ENCODE data around the gene GDPD3. TPM values are rescaled to one million over a fixed set of nuclear protein-coding genes. Genes with fewer than 3 reads are reported as not detected.
A peak's percentile ranks its signal among the peaks of the same experiment; 100 is the strongest.

Gene GDPD3
- total RNA-seq, 5 donors from 2014 or later (not counting 1 experiment from before 2014, with no cell fraction given), result 11.1 to 27.2 (median 22.1) TPM

DNA sequence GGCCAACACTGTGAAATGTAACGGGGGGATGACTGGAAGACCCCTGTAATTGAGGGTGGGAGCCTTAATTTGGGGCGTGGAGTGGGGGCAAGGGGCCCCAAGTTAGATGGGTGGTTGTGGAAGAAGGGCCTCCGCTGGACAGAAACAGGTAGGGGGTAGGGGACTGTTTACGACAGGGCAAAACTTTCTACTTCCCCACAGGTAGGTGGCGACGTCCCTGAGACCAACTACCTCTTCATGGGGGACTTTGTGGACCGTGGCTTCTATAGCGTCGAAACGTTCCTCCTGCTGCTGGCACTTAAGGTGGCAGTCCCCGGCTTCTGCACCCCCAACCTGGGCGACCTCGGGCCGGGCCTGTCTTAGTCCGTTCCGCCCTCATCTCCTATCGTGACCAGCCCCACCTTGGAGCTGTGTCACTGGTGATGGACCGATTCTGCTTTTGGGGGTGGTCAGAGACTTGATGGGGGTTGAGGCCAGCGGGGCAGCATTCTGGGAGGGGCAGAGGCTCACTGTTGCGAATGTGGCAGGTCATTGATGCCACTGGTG, 30.7 kb downstream of the GDPD3 start:
- peaks cover 0 to 28% of the 10 kb centered on the region in 2 experiments for H3K4me1 ChIP-seq (ENCODE audit: control insufficient read depth in 1 of 2, extremely low read depth in 1 of 2, insufficient read depth in 2 of 2, low read length in 2 of 2)
- Mint-ChIP-seq H3K27ac (no peak overlapping the region), H3K36me3 (peaks cover 36% of the 10 kb centered on the region), H3K27me3 (no peaks in the 10 kb centered on the region), H3K4me3 (no peak overlapping the region), H3K9me3 (no peaks in the 10 kb centered on the region), H3K4me1 (peaks cover 18 to 25% (median 22%) of the 10 kb centered on the region in 3 donors)
- WGBS (ENCODE audit: insufficient coverage), result 93% methylated on average over 13 of the region's 20 CpGs
- H3K9me3 ChIP-seq, result no peaks in the 10 kb centered on the region
- H3K27ac ChIP-seq (ENCODE audit: low read length), result no peak overlapping the region
- H3K4me3 ChIP-seq (ENCODE audit: control insufficient read depth in 1 of 2, extremely low read depth in 1 of 2, low read length in 1 of 2), result no peak overlapping the region
- DNase-seq, result no peak
- peaks cover 40 to 71% of the 10 kb centered on the region in 2 donors for H3K36me3 ChIP-seq (ENCODE audit: control insufficient read depth in 2 of 2, extremely low read depth in 1 of 2, insufficient read depth in 1 of 2, low read length in 1 of 2)
- H3K27me3 ChIP-seq (replicated peaks in 1 of 2; ENCODE audit: control insufficient read depth in 2 of 2, extremely low read depth in 1 of 2, insufficient read depth in 2 of 2, low read length in 1 of 2), result no peaks in the 10 kb centered on the region
- ATAC-seq (replicated peaks in 1 of 4), result no peak
- ChIA-PET CTCF (no interaction called here), POLR2A (interaction anchor here in 1 of 2 donors (0.6 to 0.7 kb wide), 2 partner anchors 21 to 431 kb away, joined by 3 to 13 read pairs; no protein-coding TSS in a partner anchor)

DNA sequence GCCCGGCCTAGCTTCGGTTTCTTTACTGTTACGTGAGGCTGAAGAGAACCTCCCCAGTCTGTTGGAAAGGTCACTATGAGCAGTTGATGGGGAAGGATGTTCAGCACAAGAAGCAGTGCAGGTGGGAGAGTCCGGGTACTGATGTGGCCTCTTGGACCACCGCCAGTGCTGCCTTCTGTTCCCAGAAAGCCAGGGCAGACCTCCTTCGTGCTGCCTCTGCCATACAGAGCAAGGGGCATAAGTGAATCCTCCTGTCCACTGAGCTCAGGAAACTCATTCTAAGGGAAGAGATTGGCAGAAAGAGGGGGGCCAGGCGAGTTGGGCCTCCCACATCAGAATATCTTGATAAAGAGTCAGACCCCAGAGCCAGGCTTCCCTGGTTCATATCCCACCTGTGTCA, 33.9 kb downstream of the GDPD3 start:
- Histone ChIP-seq H3K9me3 (no peaks in the 10 kb centered on the region), H3K4me3 (ENCODE audit: control insufficient read depth in 1 of 2, extremely low read depth in 1 of 2, low read length in 1 of 2) (no peak overlapping the region), H3K27me3 (replicated peaks in 1 of 2; ENCODE audit: control insufficient read depth in 2 of 2, extremely low read depth in 1 of 2, insufficient read depth in 2 of 2, low read length in 1 of 2) (no peaks in the 10 kb centered on the region), H3K27ac (ENCODE audit: low read length) (no peak overlapping the region), H3K36me3 (ENCODE audit: control insufficient read depth in 2 of 2, extremely low read depth in 1 of 2, insufficient read depth in 1 of 2, low read length in 1 of 2) (peaks cover 31 to 64% of the 10 kb centered on the region in 2 donors), H3K4me1 (ENCODE audit: control insufficient read depth in 1 of 2, extremely low read depth in 1 of 2, insufficient read depth in 2 of 2, low read length in 2 of 2) (peaks cover 13 to 52% of the 10 kb centered on the region in 2 experiments)
- Mint-ChIP-seq H3K27me3 (no peaks in the 10 kb centered on the region), H3K4me1 (peaks cover 38 to 52% (median 46%) of the 10 kb centered on the region in 3 donors), H3K9me3 (no peaks in the 10 kb centered on the region), H3K27ac (peak overlapping the region in 1 of 2 donors; percentile 16), H3K4me3 (no peak overlapping the region), H3K36me3 (peaks cover 40% of the 10 kb centered on the region)
- ATAC-seq (replicated peaks in 1 of 4) (no peak), DNase-seq (no peak)
- CTCF ChIA-PET, result interaction anchor here in 1 of 2 donors (0.9 kb wide), 1 partner anchor 13 kb away, joined by 3 read pairs; the partner anchor contains the start of gene TBX6
- POLR2A ChIA-PET, result interaction anchor here in 1 of 2 donors (0.5 kb wide), 1 partner anchor 347 kb away, joined by 5 read pairs; no protein-coding TSS in a partner anchor
- WGBS (ENCODE audit: insufficient coverage), result 93% methylated on average over 6 of the region's 7 CpGs

DNA sequence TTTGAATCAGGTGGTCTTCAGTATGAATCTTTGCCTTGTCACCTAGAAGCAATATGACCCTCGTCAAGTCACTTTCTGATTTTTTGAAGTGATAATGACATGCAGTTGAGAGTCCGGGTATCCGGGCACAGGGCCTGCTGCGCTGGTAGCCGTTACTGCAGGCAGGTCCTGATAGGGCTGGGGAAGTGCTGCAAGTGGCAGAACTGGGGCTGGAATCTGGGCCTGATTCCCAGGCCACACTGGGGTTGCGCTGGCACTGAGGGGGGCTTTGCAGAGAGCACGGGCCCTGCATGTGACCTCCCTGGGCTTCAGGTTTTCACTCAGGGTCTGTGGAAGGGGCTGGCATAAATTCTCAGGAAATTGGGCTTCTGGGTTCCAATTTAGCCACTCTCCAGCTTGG, 34.6 kb downstream of the GDPD3 start:
- H3K4me3 ChIP-seq (ENCODE audit: control insufficient read depth in 1 of 2, extremely low read depth in 1 of 2, low read length in 1 of 2), result no peak overlapping the region
- no peak overlapping the region for H3K27ac ChIP-seq (ENCODE audit: low read length)
- DNase-seq, result no peak
- 97% methylated on average over 7 of the region's 7 CpGs for WGBS (ENCODE audit: insufficient coverage)
- POLR2A ChIA-PET, result interaction anchor here (0.5 to 0.6 kb wide), 2 partner anchors 156 to 347 kb away, joined by 4 to 5 read pairs; no protein-coding TSS in a partner anchor
- CTCF ChIA-PET, result interaction anchor here (0.6 to 0.9 kb wide), 2 partner anchors 13 to 20 kb away, joined by 3 read pairs; partner anchors contain the start of gene TBX6 (in 1 of the 2)
- no peaks in the 10 kb centered on the region for H3K27me3 Mint-ChIP-seq
- H3K9me3 Mint-ChIP-seq, result no peaks in the 10 kb centered on the region
- ATAC-seq (replicated peaks in 1 of 4), result no peak
- H3K36me3 ChIP-seq (ENCODE audit: control insufficient read depth in 2 of 2, extremely low read depth in 1 of 2, insufficient read depth in 1 of 2, low read length in 1 of 2), result peaks cover 29 to 57% of the 10 kb centered on the region in 2 donors
- peaks cover 13 to 52% of the 10 kb centered on the region in 2 experiments for H3K4me1 ChIP-seq (ENCODE audit: control insufficient read depth in 1 of 2, extremely low read depth in 1 of 2, insufficient read depth in 2 of 2, low read length in 2 of 2)
- no peak overlapping the region for H3K4me3 Mint-ChIP-seq
- H3K27me3 ChIP-seq (replicated peaks in 1 of 2; ENCODE audit: control insufficient read depth in 2 of 2, extremely low read depth in 1 of 2, insufficient read depth in 2 of 2, low read length in 1 of 2), result no peaks in the 10 kb centered on the region
- H3K4me1 Mint-ChIP-seq, result peaks cover 38 to 49% (median 46%) of the 10 kb centered on the region in 3 donors
- no peaks in the 10 kb centered on the region for H3K9me3 ChIP-seq
- no peak overlapping the region for H3K27ac Mint-ChIP-seq
- peaks cover 35% of the 10 kb centered on the region for H3K36me3 Mint-ChIP-seq

DNA sequence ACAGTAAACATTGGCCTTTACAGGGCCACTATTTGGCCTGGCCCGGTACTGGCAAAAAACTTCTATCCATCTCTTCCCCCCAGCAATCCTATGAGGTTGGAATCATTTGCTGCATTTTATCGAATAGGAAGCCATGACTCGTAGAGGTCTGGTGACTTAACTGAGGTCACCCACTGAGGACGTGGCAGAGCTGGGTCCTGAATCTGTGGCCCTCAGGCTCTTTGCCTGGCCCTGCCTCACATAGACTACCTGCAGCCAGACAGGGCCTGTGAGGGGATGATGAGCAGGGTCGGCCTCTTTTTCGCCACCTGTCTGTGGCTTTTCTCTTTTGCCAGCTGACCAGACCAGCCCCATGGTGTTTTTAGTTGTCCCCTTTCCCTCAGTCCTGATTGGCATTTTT, 35.7 kb downstream of the GDPD3 start:
- Histone ChIP-seq H3K9me3 (no peaks in the 10 kb centered on the region), H3K4me1 (ENCODE audit: control insufficient read depth in 1 of 2, extremely low read depth in 1 of 2, insufficient read depth in 2 of 2, low read length in 2 of 2) (peaks cover 13 to 52% of the 10 kb centered on the region in 2 experiments), H3K36me3 (ENCODE audit: control insufficient read depth in 2 of 2, extremely low read depth in 1 of 2, insufficient read depth in 1 of 2, low read length in 1 of 2) (peaks cover 18 to 46% of the 10 kb centered on the region in 2 donors), H3K27me3 (replicated peaks in 1 of 2; ENCODE audit: control insufficient read depth in 2 of 2, extremely low read depth in 1 of 2, insufficient read depth in 2 of 2, low read length in 1 of 2) (no peaks in the 10 kb centered on the region), H3K27ac (ENCODE audit: low read length) (no peak overlapping the region), H3K4me3 (ENCODE audit: control insufficient read depth in 1 of 2, extremely low read depth in 1 of 2, low read length in 1 of 2) (no peak overlapping the region)
- ChIA-PET CTCF (no interaction called here), POLR2A (no interaction called here)
- peak overlapping the region; percentile 90 to 96 (median 93) for H3K4me3 Mint-ChIP-seq
- WGBS (ENCODE audit: insufficient coverage), result 96% methylated on average over 3 of the region's 6 CpGs
- no peaks in the 10 kb centered on the region for H3K9me3 Mint-ChIP-seq
- no peak for ATAC-seq (replicated peaks in 1 of 4)
- H3K27ac Mint-ChIP-seq, result peak overlapping the region; percentile 74 to 87
- H3K27me3 Mint-ChIP-seq, result no peaks in the 10 kb centered on the region
- H3K36me3 Mint-ChIP-seq, result peaks cover 28% of the 10 kb centered on the region
- peaks cover 38 to 45% (median 43%) of the 10 kb centered on the region in 3 donors for H3K4me1 Mint-ChIP-seq
- no peak for DNase-seq

DNA sequence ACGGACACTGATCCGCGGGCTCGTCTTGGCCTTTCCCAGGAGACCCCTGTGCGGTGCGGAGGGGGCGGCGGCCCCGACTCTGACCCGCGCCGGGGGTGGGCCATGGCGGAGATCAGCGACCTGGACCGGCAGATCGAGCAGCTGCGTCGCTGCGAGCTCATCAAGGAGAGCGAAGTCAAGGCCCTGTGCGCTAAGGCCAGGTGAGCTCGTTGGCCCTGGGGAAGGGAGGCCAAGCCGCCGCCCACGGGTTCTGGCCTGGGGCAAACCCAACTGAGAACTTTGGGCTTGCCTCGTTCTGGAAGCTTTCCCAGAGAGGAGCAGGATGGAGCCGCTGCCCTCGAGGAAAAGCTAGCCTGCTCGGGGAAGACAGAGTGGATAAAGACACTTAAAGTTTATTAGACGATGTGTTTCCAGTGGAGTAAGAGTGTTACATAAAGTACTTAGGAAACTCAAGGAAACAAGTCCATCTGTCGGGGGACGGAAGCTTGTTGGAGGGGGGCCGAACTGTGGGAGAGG, 37.0 kb downstream of the GDPD3 start:
- peaks cover 10 to 49% of the 10 kb centered on the region in 2 donors for H3K36me3 ChIP-seq (ENCODE audit: control insufficient read depth in 2 of 2, extremely low read depth in 1 of 2, insufficient read depth in 1 of 2, low read length in 1 of 2)
- WGBS (ENCODE audit: insufficient coverage), result 1% methylated on average over 30 of the region's 33 CpGs
- H3K4me1 ChIP-seq (ENCODE audit: control insufficient read depth in 1 of 2, extremely low read depth in 1 of 2, insufficient read depth in 2 of 2, low read length in 2 of 2), result peaks cover 13 to 52% of the 10 kb centered on the region in 2 experiments
- H3K4me3 ChIP-seq (ENCODE audit: control insufficient read depth in 1 of 2, extremely low read depth in 1 of 2, low read length in 1 of 2), result peak overlapping the region; percentile 87 to 91
- peak overlapping the region; percentile 90 to 96 (median 93) for H3K4me3 Mint-ChIP-seq
- H3K36me3 Mint-ChIP-seq, result peaks cover 28% of the 10 kb centered on the region
- no peaks in the 10 kb centered on the region for H3K27me3 Mint-ChIP-seq
- ATAC-seq (replicated peaks in 1 of 4), result peak; percentile 33 to 44 (median 36)
- peak in 5 of 35 experiments; percentile 25 to 46 (median 29) for DNase-seq
- H3K9me3 Mint-ChIP-seq, result no peaks in the 10 kb centered on the region
- H3K9me3 ChIP-seq, result no peaks in the 10 kb centered on the region
- H3K27ac Mint-ChIP-seq, result peak overlapping the region; percentile 74 to 87
- ChIA-PET POLR2A (interaction anchor here (0.6 to 1.4 kb wide), 3 partner anchors 11 to 17 kb away, joined by 3 to 6 read pairs (median 5); partner anchors contain the start of gene ALDOA (in 1 of the 2)), CTCF (interaction anchor here in 1 of 2 donors (0.9 to 1.2 kb wide), 3 partner anchors 14 to 17 kb away, joined by 3 to 5 read pairs (median 3); partner anchors contain the start of gene TBX6)
- no peaks in the 10 kb centered on the region for H3K27me3 ChIP-seq (replicated peaks in 1 of 2; ENCODE audit: control insufficient read depth in 2 of 2, extremely low read depth in 1 of 2, insufficient read depth in 2 of 2, low read length in 1 of 2)
- peaks cover 38 to 47% (median 43%) of the 10 kb centered on the region in 3 donors for H3K4me1 Mint-ChIP-seq
- peak overlapping the region; percentile 68 for H3K27ac ChIP-seq (ENCODE audit: low read length)

DNA sequence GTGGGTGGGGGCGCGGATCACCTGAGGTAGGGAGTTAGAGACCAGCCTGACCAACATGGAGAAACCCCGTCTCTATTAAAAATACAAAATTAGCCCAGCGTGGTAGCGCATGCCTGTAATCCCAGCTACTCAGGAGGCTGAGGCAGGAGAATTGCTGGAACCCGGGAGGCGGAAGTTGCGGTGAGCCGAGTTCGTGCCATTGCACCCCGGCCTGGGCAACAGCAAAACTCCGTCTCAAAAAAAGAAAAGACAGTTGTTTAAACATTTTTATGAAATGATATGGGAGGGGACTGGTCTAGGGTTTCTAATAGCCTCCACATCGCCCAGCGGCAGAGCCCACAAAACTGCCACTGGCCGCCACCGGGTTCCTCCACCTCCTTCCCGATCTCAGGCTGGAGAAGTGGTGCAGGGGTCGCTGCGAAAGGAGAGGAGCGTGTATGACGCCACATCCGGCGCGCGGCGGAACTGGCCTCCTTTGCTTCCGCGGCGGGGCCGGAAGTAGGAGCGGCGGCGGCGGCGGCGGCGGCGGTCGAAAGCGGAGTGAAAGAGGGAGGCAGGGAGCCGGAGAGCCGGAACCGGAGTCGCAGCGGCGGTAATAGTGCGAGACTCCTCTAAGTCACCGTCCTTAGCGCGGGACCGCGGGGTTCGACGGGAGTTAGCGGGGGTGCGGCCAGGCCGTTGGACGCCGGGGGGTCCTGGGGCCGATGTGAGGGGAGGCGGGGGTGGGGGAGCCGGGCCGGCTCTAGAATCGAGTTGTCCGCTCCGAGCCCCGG, 37.6 kb downstream of the GDPD3 start, which contains the start of gene PPP4C:
Gene PPP4C (plus strand): TSS at position 492 of the 773 bp plus-strand sequence. CDS start 384 bp downstream, outside the sequence.
- under 1% methylated on average over 50 of the region's 67 CpGs for WGBS (ENCODE audit: insufficient coverage)
- Histone ChIP-seq H3K36me3 (ENCODE audit: control insufficient read depth in 2 of 2, extremely low read depth in 1 of 2, insufficient read depth in 1 of 2, low read length in 1 of 2) (peaks cover 7 to 47% of the 10 kb centered on the region in 2 donors), H3K4me3 (ENCODE audit: control insufficient read depth in 1 of 2, extremely low read depth in 1 of 2, low read length in 1 of 2) (peak within 1 kb of the TSS; percentile 87 to 91), H3K27ac (ENCODE audit: low read length) (peak within 1 kb of the TSS; percentile 68), H3K9me3 (no peaks in the 10 kb centered on the region), H3K27me3 (replicated peaks in 1 of 2; ENCODE audit: control insufficient read depth in 2 of 2, extremely low read depth in 1 of 2, insufficient read depth in 2 of 2, low read length in 1 of 2) (no peaks in the 10 kb centered on the region), H3K4me1 (ENCODE audit: control insufficient read depth in 1 of 2, extremely low read depth in 1 of 2, insufficient read depth in 2 of 2, low read length in 2 of 2) (peaks cover 13 to 46% of the 10 kb centered on the region in 2 experiments)
- Mint-ChIP-seq H3K27me3 (no peaks in the 10 kb centered on the region), H3K27ac (peak within 1 kb of the TSS; percentile 91 to 92), H3K4me1 (peaks cover 38 to 47% (median 43%) of the 10 kb centered on the region in 3 donors), H3K36me3 (peaks cover 28% of the 10 kb centered on the region), H3K9me3 (no peaks in the 10 kb centered on the region), H3K4me3 (peak within 1 kb of the TSS; percentile 90 to 96 (median 93))
- POLR2A ChIA-PET, result interaction anchor here (0.6 to 1.4 kb wide), 3 partner anchors 10 to 423 kb away, joined by 3 to 6 read pairs (median 4); partner anchors contain the start of gene ALDOA (in 1 of the 2)
- CTCF ChIA-PET, result interaction anchor here in 1 of 2 donors (0.9 to 1.2 kb wide), 2 partner anchors 14 to 16 kb away, joined by 3 to 5 read pairs; partner anchors contain the start of gene TBX6
- DNase-seq (peak; percentile 76 to 95 (median 88)), ATAC-seq (replicated peaks in 1 of 4) (peak; percentile 86 to 95 (median 92))
